GM18909 (cell line): ENCODE results near the gene NCOR1.
"Not testable (repeated sequence)": the region's sequence is repeated elsewhere in the genome, so short reads cannot be mapped to it uniquely, and the experiment has no call there.

Experiments used
- ATAC-seq: cut with Tn5 transposase; IDR thresholded peaks from one replicate; pipeline ENCODE4 v1.9.1; 2021; ENCODE audit warnings: mild to moderate bottlenecking; ENCODE audit not compliant: unreplicated experiment, poor library complexity

The NCOR1 gene

DNA sequence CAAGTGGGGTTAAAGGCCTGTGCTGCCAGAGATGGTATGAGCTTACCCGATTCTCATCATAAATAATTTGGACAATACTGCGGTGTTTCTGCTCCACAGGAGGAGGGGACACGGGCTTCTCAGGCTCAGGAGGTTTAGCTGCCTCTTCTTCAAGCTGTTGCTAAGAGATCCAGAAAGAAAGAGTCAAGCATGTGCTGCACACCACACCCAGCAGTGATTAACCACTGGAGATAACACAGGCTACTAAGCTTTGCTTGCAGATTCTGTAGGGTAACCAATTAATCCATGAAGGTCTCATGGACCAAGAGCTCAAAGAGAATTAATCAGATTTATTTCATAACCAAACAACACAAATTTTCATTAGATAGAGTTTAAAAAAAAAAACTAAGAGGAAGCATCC is 56.6 kb downstream of the NCOR1 start:
- no peak for ATAC-seq

DNA sequence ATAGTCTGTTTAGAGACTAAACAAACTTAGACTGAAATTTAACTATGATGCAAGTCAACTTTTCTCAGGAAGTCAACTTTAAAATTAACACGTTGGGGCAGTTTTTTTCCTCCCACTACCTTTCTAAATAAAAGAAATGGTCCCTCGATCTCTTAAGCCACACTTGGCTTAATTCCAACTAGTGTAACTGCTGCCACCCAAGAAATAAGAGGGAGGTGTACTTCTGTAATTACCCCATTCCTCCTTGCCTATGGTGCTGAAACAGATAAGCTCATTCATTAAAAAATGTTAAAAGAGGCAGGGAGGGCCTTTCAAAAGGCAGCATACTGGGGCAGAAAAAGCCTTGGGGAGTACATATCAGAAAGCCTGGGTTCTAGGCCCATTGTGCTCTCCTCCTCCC is 59.8 kb downstream of the NCOR1 start:
- ATAC-seq, result no peak

DNA sequence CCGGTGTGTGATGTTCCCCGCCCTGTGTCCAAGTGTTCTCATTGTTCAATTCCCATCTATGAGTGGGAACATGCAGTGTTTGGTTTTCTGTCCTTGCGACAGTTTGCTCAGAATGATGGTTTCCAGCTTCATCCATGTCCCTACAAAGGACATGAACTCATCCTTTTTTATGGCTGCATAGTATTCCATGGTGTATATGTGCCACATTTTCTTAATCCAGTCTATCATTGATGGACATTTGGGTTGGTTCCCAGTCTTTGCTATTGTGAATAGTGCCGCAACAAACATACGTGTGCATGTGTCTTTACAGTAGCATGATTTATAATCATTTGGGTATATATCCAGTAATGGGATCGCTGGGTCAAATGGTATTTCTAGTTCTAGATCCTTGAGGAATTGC is 63.0 kb downstream of the NCOR1 start:
- not testable (repeated sequence) for ATAC-seq

DNA sequence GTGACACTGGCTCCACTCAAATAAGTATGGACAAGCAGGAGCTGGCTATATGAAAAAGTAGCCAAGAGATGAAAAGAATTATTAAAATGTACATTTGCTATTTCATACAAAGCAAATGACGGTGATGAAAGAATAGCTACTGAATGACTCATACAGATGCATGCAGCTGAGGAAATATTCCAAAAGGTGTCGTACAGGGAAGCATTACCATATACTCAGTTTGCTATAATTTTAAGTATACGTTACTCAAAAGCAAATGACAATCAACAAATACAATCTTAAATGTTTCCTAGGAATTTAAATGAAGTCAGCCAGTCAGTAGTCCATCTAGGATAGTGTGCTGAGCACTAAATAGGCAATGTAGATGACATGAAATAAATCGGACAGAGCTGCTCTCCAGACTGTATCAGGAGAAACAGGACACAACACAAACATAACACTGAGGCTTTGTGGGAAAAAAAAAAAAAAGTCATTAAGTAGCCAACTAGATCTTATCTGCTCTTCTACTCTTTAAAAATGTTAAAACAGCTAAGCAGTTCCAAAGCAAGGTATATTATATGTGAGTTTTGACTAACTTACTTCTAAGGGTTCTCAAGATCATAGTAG is 65.0 kb downstream of the NCOR1 start:
- no peak for ATAC-seq

DNA sequence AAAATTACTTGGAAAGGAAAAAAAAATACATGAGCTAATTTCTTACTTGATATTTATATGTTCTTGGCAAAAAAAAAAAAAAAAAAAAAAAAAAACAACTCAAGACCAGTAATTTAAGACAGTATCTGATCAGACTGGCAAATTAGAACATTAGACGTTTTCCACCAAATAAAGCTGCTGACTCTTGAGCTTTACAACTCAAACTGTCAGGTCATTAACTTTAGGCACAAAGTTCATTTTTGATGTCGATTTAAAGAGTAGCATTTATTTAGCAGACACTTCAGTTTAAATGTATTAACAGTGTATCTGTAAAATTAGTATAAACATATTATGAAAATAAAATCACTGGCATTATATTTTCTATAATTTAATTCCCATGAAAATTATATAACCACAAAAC is 66.7 kb downstream of the NCOR1 start:
- no peak for ATAC-seq

DNA sequence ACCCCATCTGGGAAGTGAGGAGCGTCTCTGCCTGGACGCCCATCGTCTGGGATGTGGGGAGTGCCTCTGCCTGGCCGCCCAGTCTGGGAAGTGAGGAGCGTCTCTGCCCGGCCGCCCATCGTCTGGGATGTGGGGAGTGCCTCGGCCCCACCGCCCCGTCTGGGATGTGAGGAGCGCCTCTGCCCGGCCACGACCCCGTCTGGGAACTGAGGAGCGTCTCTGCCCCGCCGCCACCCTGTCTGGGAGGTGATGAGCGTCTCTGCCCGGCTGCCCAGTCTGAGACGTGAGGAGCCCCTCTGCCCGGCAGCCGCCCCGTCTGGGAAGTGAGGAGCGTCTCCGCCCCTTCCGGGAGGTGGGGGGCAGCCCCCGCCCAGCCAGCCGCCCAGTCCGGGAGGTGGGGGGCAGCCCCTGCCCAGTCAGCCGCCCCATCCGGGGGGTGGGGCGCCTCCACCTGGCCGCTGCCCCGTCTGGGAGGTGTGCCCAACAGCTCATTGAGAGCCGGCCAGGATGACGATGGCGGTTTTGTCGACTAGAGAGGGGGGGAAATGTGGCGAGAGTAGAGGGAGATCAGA is 69.9 kb downstream of the NCOR1 start:
- not testable (repeated sequence) for ATAC-seq

DNA sequence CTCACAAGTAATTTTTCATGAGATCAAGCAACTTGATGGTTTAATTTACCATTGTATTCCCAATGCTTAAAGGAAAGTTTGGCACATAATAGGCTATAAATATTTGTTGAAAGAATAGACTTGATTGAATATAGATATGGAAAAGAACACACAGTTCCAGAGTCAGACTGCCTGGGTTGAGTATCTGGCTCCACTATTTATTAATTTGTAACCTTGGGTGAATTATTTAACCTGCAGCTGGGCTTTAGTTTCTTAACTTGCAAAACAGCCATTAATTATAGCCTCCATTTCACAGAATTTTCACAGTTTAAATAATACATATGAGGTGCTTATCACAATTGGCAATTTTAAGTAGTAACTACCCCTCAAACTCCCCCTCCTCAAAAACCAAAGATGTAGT is 73.6 kb downstream of the NCOR1 start:
- no peak for ATAC-seq

DNA sequence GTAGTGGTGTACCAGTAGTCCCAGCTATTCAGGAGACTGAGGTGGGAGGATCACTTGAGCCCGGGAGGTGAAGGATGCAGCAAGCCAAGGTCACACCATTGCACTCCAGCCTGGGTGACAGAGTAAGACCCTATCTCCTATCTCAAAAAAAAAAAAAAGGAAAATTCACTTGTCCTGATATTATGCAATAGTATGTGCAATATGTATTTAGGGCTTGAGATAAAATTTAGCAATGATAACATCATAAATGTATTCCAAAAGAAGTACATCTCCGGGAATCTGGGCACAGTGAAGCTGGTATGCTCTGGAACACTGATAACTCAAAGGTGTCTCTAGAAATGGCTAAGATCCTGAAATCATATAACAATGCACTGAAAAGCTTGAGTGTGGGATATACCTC is 74.5 kb downstream of the NCOR1 start:
- no peak for ATAC-seq

DNA sequence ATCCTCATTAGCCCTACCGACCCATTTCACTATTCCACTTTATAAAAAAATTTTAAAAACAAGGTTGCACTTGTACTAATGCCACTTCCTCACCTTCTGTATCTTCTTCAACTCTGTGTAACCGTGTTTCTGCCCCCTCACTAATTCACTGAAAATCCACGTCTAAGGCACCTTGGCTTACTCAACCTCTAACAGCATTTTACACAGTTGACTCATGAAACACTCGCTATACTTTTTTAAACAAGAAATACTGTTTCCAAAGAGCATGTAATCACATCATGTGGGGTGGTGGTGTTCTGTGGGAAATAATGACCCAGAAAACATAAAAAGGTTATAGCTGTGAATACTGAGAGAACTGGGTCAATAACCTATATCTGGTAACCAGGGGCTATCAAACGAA is 79.9 kb downstream of the NCOR1 start:
- ATAC-seq, result no peak

DNA sequence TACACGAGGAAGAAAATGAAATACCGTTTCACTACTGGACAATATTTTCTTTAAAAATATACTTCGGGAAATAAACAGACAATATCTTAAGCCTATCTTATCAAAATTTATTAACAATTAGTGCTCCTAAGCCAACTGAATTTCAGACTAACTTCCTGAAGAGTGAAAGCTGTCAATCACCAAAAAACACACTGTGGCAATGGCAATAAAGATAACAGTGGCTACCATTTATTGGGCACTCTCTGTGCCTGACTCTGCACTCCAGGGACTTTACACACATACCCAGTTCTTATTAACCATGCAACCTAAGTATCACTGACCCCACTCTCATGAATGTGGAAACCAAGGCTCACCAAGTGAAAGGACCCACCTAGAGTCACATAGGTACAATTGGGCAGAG is 83.7 kb downstream of the NCOR1 start:
- ATAC-seq, result no peak

DNA sequence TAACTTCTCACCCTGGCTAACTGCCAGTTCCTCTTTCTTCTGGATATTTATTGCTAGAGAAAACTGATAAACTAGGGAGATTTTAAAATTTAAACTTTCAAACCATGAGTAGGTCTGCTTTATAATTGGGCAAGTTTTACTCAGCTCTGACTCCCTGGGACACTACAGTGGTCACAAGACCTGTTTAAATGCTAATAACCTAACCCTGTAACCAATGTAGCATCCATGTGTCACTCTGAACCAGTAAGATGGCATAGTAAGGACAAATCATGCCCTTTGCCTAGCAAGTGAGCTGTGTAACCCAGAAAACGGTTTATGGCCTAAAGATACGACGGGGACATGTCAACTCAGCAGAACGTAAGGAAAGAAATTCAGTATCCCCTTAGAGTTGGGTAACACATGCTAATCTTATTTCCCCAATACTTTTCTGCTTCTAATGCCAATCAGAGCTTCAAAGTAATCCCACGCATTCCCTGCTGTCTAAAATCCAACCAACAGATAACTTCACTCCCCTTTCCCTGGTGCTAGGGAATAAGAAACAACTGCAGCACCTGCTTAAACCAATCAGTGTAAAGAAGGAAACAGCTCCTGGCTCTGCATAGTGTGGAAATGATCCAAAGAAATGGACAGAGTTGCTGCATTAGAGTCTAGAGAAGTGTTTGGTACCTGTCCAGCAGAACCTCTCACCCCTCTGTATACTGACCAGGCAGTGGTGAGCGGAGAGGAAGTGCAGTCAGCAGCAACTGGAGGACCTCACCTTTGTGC is 85.7 kb downstream of the NCOR1 start:
- no peak for ATAC-seq

DNA sequence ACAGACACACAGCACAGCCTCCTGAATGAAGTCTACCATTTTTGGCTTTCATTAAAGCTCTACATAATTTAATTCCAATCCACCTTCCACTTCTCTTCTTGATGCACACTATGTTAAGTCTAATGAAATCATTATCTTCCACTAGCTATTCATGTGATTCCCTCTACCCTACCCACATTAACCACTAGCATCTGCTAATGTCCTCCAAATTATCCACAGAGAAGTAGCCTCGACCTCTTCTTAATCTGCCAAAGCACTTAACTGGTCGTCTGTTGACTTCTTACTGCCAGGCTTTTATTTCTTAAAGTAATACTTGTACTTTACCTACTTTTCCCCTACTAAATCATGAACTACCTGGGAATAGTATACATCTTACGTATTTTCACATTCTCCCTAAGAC is 91.8 kb downstream of the NCOR1 start:
- ATAC-seq, result no peak

DNA sequence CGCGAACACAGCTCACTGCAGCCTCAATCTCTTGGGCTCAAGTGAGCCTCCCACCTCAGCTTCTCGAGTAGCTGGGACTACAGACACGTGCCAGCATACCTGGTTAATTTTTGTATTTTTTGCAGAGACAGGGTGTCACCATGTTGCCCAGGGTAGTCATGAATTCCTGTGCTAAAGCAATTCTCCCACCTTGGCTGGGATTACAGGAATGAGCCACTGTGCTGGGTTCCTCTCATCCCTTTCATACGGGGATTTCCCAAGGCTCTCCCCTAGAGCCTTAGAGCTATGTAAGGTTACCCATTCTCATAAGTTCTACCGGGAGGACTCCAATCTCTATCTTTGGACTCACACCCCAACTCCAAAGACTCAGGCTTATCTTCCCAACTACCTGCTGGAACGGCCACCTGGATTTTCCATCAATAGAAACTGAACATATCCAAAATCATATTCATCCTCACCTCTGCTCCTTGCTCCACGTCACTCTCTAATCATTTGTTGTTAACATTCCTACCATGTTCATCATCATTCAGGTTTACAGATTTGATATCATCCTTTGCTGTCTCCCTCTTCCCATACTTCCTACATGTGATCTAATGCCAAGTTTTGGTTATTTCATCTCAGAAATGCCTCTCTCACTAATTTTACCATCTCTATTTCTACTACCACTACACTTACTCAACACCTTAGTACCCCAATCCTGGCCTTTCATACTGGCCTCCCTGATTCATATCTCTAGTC is 92.5 kb downstream of the NCOR1 start:
- ATAC-seq, result no peak

DNA sequence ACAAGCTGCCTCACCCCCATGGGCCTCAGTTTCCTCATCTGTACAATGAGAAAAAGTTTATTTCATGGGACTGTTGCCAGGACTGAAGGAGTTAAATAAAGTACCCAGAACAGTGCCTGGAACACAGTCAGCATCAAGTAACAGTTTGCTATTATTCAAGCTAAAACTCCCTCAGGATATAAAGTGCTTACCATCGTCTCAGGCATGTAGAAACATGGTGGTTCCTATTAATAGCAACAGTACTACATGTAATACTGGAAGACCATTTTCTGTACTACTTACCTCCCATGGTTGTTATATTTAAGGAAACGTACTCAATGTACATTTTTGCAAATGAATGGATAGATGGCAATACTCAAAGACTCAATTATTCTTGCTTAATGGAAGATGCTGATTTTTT is 93.4 kb downstream of the NCOR1 start:
- no peak for ATAC-seq

DNA sequence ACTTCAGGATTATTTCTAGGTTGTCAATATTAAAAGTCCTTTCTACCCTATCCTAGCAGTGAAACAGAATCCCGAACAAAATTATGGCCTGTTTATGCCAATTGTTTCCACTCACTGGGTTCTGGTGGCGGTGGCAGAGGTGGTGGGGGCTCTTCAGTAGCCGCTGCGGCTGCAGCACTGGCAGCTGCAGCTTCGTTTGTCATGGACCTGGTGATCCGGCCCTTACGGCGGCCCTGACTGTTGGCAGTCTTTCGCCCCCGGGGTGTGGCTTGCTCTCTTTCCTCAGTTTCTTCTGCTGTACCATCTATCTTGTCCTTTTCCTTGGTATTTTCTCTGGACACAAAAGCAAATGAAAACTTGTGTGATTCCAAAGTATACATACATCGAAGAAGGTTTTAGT is 94.4 kb downstream of the NCOR1 start:
- no peak for ATAC-seq

DNA sequence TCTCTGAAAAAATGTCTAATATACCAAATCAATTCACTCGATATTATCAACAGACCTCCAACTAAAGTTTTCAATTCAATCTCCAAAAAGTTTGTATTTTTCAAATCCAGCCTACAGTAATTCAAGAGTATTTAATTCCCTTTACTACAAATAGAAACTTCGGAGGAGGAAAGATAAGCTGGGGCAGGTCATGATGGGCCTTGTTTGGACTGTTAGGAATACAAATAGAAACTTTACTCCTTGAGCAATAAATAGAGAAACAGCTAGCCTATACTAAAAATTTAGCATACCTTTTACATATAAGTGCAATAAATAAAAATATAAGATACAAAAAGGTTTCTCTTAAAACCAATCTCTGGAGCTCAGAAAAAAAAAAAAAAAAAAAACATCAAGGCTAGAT is 98.2 kb downstream of the NCOR1 start:
- ATAC-seq, result no peak

DNA sequence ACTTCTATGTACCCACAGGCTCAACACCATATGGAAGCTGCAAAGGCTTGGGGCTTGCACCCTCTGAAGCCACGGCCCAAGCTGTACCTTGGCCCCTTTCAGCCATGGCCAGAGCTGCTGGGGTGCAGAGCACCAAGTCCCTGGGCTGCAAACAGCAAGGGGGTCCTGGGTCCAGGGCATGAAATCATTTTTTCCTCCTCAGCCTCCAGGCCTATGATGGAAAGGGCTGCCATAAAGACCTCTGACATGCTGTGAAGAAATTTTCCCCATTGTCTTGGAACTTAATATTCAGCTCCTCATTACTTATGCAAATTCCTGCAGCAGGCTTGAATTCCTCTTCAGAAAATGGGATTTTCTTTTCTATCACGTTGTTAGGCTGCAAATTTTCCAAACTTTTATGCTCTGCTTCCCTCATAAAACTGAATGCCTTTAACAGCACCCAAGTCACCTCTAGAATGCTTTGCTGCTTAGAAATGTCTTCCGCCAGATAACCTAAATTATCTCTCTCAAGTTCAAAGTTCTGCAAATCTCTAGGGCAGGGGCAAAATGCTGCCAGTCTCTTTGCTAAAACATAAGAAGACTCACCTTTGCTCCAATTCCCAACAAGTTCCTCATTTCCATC is 100.1 kb downstream of the NCOR1 start:
- ATAC-seq, result not testable (repeated sequence)

DNA sequence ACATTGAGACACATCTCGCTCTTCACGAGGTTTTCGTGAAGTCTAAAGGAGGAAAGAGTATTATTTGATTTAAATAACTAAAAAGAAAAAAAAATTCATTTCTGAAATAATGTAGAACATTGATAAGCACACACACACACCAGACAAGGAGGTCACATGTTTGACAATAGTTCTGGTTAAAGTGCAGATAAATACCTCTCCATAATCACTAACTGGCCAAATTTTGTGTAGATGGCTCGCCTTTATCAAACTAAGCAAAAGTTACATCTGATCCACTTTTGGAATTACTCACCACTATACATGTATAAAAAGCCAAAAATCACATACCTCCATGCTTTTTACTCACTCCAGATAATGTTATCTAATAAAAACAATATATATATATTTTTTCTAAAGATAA is 106.5 kb downstream of the NCOR1 start:
- no peak for ATAC-seq

DNA sequence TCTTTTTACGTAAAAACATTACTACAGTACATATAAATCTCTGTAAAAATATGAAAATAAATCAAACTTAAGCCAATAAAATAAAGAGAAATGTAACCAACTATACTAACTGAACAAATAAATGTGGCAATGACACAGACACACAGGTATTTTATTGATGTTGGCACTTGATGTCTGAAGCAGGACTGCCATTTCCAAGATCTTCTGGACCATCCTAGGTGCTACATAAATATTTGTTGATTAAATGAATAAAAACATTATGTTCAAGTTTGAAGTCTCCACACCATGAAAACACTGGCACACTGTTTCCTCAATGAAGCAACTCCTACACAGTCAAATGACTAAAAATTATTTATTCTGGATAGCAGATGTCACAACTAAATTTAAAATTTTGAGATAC is 106.9 kb downstream of the NCOR1 start:
- no peak for ATAC-seq

DNA sequence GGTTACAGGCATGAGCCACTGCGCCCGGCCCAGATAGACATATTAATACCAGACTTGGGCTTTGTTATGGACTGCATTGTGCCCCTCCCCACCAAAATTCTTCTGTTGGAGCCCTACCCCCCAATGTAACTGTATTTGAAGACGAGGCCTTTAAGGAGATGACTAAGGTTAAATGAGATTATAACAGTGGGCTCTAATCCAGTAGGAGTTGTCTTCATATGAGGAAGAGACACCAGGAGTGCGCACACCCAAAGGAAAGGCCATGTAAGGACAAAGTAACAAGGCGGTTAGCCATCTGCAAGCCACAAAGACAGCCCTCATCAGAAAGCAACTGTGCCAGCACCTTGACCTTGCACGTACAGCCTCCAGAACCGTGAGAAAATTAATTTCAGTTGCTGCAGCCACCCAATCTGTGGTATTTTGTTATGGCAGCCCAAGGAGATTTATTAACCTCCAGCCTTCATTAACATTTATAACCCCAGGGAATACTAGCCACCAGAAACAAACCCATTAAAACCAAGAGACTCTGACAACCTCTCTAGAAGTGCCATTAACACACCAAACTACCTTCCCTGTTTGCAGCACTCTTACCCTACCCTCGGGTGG is 108.1 kb downstream of the NCOR1 start:
- no peak for ATAC-seq
